HCT116 (cell line): Measurements from ENCODE around the gene ZC3H15.

Experiments
- EGR1 ChIP-seq: IDR thresholded peaks from 2 replicates; pipeline ENCODE4 v1.6.1; 2012; ENCODE audit warnings: low read depth
- EZH2phosphoT487 ChIP-seq: fragments of 200-600 bp; IDR thresholded peaks from 2 replicates; pipeline ENCODE4 v1.6.1; 2018; ENCODE audit warnings: antibody characterized with exemption, borderline replicate concordance
- POLR2AphosphoS5 ChIP-seq: IDR thresholded peaks from 2 replicates; pipeline ENCODE4 v1.6.1; 2011; ENCODE audit warnings: mild to moderate bottlenecking, low read depth, low read length, moderate library complexity
- ZNF274 ChIP-seq: fragments of 200-500 bp; sonication (Bioruptor generic); IDR thresholded peaks from 2 replicates; pipeline ENCODE4 v1.6.1; 2014; ENCODE audit warnings: mild to moderate bottlenecking, low read depth, low read length, inconsistent platforms

DNA sequence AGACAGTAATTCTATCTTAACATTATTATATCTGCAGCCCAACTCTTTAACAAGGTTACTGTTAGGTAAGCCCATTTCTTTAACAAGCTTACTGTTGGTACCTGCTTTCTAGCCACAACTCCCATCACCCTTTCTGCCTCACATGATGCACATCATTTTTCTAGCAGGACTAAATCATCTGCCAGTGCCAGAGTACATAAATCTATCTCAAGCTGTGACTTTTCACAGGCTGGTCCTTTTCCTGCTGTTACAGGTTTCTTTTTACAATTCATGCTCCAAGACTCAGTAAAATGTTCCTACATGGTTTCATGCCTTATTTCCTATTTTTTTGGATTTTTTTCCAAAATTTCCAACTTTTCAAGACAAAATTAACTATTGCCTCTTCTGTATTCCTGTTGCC, 30.4 kb upstream of the ZC3H15 start:
- TF ChIP-seq EZH2phosphoT487 (no peak), POLR2AphosphoS5 (no peak), EGR1 (no peak), ZNF274 (no peak)
